IPS-15b (cell line): ENCODE data around the gene OR6S1.
"Not testable (repeated sequence)": the region's sequence is repeated elsewhere in the genome, so short reads cannot be mapped to it uniquely, and the experiment has no call there.

Experiments used
- H3K27me3 ChIP-seq: one replicate; pipeline ENCODE4 v1.6.1; 2013; ENCODE audit warnings: low read length; ENCODE audit not compliant: control insufficient read depth, insufficient read depth
- H3K36me3 ChIP-seq: one replicate; pipeline ENCODE4 v1.6.1; 2013; ENCODE audit warnings: low read length; ENCODE audit not compliant: control insufficient read depth, insufficient read depth
- H3K4me1 ChIP-seq: one replicate; pipeline ENCODE4 v1.6.1; 2013; ENCODE audit warnings: mild to moderate bottlenecking, low read length; ENCODE audit not compliant: control insufficient read depth, insufficient read depth
- H3K4me3 ChIP-seq: one replicate; pipeline ENCODE4 v1.5.1; 2013; ENCODE audit warnings: low read depth, low read length
- H3K9ac ChIP-seq: one replicate; pipeline ENCODE4 v1.6.1; 2013; ENCODE audit warnings: low read depth, mild to moderate bottlenecking, low read length
- H3K9me3 ChIP-seq: one replicate; pipeline ENCODE4 v1.6.1; 2013; ENCODE audit warnings: mild to moderate bottlenecking, low read length; ENCODE audit not compliant: control insufficient read depth, insufficient read depth

The OR6S1 gene

DNA sequence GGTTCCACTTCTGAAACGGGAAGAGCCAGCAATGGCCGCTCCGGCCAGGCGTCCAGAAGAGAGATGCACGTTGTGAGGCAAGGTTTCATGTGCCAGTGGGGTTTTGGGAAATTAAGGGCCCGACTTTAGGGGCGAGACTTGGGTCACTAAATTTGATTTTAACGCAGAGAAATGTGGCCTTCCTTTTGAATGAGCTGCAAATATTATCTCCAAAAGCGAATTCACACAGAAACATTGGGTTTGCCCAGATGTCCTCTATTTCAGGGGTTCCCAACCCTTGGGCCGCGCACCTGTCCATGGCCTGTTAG, 40.6 kb upstream of the OR6S1 start:
- no peaks in the 10 kb centered on the region for H3K36me3 ChIP-seq
- H3K4me3 ChIP-seq = peak overlapping the region; percentile 89
- no peaks in the 10 kb centered on the region for H3K4me1 ChIP-seq
- no peaks in the 10 kb centered on the region for H3K27me3 ChIP-seq
- H3K9ac ChIP-seq = peak overlapping the region; percentile 77
- no peaks in the 10 kb centered on the region for H3K9me3 ChIP-seq

GRCh38 chr14:20681348-20682126, 40.0 kb upstream of the OR6S1 start:
- peak overlapping the region; percentile 89 for H3K4me3 ChIP-seq
- H3K9ac ChIP-seq = peak overlapping the region; percentile 77
- no peaks in the 10 kb centered on the region for H3K9me3 ChIP-seq
- H3K36me3 ChIP-seq = no peaks in the 10 kb centered on the region
- no peaks in the 10 kb centered on the region for H3K4me1 ChIP-seq
- no peaks in the 10 kb centered on the region for H3K27me3 ChIP-seq

DNA sequence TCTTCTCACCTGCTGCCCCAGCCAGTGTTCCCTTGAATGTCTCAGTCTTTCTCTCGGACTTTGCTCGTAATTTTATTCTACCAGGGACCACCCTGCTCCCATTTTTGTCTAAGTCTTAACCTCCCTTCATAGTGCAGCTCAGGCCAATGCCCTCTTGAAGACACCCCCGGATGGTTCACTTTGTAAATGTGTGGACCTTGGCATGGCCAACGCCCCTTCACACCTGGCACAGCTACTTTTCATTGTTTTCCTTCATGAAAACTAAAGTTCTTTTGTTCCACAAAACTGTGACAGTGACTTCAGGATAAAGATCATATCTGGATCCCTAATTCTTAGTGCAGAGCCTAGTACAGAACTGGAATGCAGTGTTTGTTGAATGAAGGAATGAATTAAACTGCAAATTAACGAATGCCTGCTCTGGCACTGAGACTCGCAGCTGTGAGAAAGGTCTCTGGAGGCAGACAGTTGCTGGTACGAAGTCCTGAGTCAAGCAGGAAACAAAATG, 39.4 kb upstream of the OR6S1 start:
- no peaks in the 10 kb centered on the region for H3K4me1 ChIP-seq
- H3K27me3 ChIP-seq = no peaks in the 10 kb centered on the region
- H3K36me3 ChIP-seq = no peaks in the 10 kb centered on the region
- no peak overlapping the region for H3K9ac ChIP-seq
- H3K9me3 ChIP-seq = no peaks in the 10 kb centered on the region
- H3K4me3 ChIP-seq = peak overlapping the region; percentile 72

DNA sequence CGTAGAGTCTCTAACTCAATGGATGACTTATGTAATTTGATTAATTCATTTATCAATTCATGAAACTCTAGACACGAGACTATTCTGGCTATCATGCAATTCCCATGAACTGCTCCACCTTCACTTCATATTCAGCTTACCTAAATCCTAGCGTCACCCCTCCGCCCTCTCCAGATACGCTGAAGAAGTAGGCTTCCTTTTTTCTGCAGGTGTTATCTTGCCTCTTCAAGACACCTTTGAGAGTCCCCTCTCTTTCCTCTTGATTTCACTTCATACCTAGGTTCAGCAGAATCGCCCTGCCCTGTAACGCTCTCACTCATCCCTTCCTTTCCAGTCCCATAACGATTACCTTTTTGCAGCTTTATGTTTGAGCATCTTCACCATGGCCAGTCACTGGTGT, 38.9 kb upstream of the OR6S1 start:
- Histone ChIP-seq H3K4me3 (peak overlapping the region; percentile 72), H3K27me3 (no peaks in the 10 kb centered on the region), H3K9me3 (no peaks in the 10 kb centered on the region), H3K36me3 (no peaks in the 10 kb centered on the region), H3K9ac (no peak overlapping the region), H3K4me1 (no peaks in the 10 kb centered on the region)

GRCh38 chr14:20679907-20680306, 38.4 kb upstream of the OR6S1 start:
- no peaks in the 10 kb centered on the region for H3K9me3 ChIP-seq
- peak overlapping the region; percentile 72 for H3K4me3 ChIP-seq
- no peaks in the 10 kb centered on the region for H3K27me3 ChIP-seq
- no peaks in the 10 kb centered on the region for H3K36me3 ChIP-seq
- no peaks in the 10 kb centered on the region for H3K4me1 ChIP-seq
- H3K9ac ChIP-seq = no peak overlapping the region

GRCh38 chr14:20676072-20676471, 34.6 kb upstream of the OR6S1 start:
- no peak overlapping the region for H3K9ac ChIP-seq
- no peaks in the 10 kb centered on the region for H3K4me1 ChIP-seq

DNA sequence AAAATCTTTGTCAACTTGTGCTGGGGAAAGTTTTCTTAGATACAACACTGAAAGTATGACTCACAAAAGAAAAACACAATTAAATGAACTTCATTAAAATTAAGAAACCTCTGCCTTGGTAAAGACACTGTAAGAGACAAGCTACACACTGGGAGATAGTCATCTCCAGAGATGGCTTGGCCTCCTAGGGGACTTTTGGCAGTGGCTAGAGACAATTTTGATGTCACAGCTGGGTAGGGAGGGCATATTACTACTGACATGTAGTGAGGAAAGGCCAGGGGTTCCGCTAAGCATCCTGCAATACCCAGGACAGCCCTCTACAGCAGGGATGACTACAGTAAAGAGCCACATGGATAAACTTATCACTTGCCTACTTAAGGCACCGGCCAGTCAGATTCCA, 34.2 kb upstream of the OR6S1 start:
- H3K36me3 ChIP-seq = no peaks in the 10 kb centered on the region
- H3K4me3 ChIP-seq = no peak overlapping the region
- H3K4me1 ChIP-seq = no peaks in the 10 kb centered on the region
- no peaks in the 10 kb centered on the region for H3K9me3 ChIP-seq
- H3K27me3 ChIP-seq = no peaks in the 10 kb centered on the region
- no peak overlapping the region for H3K9ac ChIP-seq

More at GRCh38 chr14:20676072-20676471, 34.6 kb upstream of the OR6S1 start:
- Histone ChIP-seq H3K27me3 (no peaks in the 10 kb centered on the region), H3K4me3 (no peak overlapping the region), H3K36me3 (no peaks in the 10 kb centered on the region), H3K9me3 (no peaks in the 10 kb centered on the region)

DNA sequence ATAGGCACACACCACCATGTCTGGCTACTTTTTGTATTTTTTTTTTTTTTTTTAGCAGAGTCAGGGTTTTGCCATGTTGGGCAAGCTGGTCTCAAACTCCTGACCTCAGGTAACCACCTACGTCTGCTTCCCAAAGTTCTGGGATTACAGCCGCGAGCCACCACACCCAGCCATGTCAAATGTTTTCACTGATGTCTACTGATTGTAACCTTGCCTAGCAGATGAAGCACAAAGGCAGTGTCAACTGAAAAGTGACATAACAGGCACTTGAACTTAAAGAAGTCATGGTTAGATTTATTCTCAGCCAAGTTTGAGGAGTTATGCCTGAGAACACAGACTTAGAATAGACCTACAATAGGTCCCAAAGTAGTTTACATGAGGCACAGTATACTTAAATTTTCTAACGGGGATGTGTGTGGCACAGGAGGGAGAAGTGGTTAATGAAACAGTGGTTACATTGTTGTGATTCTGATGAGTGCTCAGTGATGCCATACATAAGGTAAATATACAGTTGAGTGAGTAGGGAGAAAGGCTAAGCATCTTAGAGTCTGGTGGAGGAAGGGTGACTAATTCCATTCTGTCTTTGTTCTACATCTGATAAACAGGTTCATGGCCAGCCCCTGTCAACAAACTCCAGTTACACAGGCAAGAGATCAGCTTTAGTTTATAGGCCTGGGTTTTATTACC, 30.2 kb upstream of the OR6S1 start:
- H3K4me3 ChIP-seq = no peak overlapping the region

DNA sequence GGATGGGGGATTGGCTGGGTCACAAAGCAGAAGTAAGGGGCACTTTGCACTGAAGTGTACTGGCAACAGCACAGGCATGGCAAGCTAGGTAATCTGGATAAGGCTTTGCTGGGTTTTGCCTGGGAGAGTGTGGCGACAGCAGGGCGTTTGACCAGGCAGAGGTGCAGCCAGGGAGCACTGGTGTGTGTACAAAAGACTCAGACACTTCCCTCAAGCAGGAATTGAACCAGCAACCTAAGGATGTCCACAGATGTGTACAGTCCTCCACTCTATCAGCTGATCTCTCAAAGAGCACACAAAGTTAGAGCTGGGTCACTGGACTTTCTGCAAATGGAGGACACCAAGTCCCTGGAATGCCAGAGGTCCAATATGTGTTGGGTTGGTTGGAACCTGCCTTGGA, 27.5 kb upstream of the OR6S1 start:
- Histone ChIP-seq H3K4me3 (no peak overlapping the region), H3K9ac (no peak overlapping the region)

More for the DNA sequence above, 30.2 kb upstream of the OR6S1 start:
- Histone ChIP-seq H3K9me3 (no peaks in the 10 kb centered on the region), H3K36me3 (no peaks in the 10 kb centered on the region), H3K9ac (no peak overlapping the region), H3K27me3 (no peaks in the 10 kb centered on the region), H3K4me1 (no peaks in the 10 kb centered on the region)

GRCh38 chr14:20667957-20668356, 26.5 kb upstream of the OR6S1 start:
- peaks cover 11% of the 10 kb centered on the region for H3K27me3 ChIP-seq
- H3K4me1 ChIP-seq = no peaks in the 10 kb centered on the region
- no peaks in the 10 kb centered on the region for H3K9me3 ChIP-seq
- H3K9ac ChIP-seq = no peak overlapping the region
- H3K4me3 ChIP-seq = no peak overlapping the region
- H3K36me3 ChIP-seq = no peaks in the 10 kb centered on the region

More for the DNA sequence above, 27.5 kb upstream of the OR6S1 start:
- Histone ChIP-seq H3K9me3 (no peaks in the 10 kb centered on the region), H3K27me3 (peaks cover 5% of the 10 kb centered on the region), H3K36me3 (no peaks in the 10 kb centered on the region), H3K4me1 (no peaks in the 10 kb centered on the region)

DNA sequence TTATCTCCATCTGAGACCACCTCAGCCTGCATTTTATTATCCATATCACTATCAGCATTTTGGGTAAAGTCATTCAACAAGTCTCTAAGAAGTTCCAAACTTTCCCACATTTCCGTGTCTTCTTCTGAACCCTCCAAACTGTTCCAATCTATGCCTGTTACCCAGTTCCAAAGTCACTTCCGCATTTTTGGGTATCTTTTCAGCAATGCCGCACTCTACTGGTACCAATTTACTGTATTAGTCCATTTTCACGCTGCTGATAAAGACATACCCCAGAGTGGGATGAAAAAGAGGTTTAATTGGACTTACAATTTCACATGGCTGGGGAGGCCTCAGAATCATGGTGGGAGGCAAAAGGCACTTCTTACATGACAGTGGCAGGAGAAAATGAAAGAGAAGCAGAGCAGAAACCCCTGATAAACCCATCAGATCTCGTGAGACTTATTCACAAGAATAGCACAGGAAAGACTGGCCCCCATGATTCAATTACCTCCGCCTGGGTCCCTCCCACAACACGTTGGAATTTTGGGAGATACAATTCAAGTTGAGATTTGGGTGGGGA, 25.0 kb upstream of the OR6S1 start:
- H3K4me1 ChIP-seq, H3K4me3 ChIP-seq, H3K9me3 ChIP-seq, H3K36me3 ChIP-seq, H3K9ac ChIP-seq: not testable (repeated sequence)
- H3K27me3 ChIP-seq = peaks cover 11% of the 10 kb centered on the region
